Left colon (tissue), 2 donors: ENCODE measurements around the gene IKBKG. TPM values are rescaled to one million over a fixed set of nuclear protein-coding genes. Genes with fewer than 3 reads are reported as not detected.
"Not testable (repeated sequence)": the region's sequence is repeated elsewhere in the genome, so short reads cannot be mapped to it uniquely, and the experiment has no call there.

ENCODE experiments used
- ATAC-seq: fragments of 200-7000 bp; cut with Tn5 transposase; one replicate; pipeline ENCODE4 v1.9.1; 2020; ENCODE audit warnings: mild to moderate bottlenecking, moderate library complexity
- DNase-seq, 2 donors: peaks; one replicate each; pipeline ENCODE4 v3.0.0-alpha.2; 2020
- intact Hi-C, 2 donors: fragments of 100-400 bp; cut with DNase I in 1 of 2; cut with micrococcal nuclease in 1 of 2; formaldehyde crosslinking; loops; one replicate each; pipeline versions ENCODE4 v1.11.2 to v1.14.0; 2022; cut with DNase I, micrococcal nuclease
- total RNA-seq, 2 donors: library from RNA; stranded (reverse); fragmentation: NEBNext Ultra II Directional; extraction: Animal tissue kit (Norgen Biotek cat#: 25700); gene quantifications; one replicate each; pipeline ENCODE4 v1.2.1, GENCODE V29; 2021
- donor health status: DM: no; HTN: no; CAD: no.
- donor health status: DM: yes; HTN: yes; CAD: no.

Gene IKBKG
- total RNA-seq, 2 donors from 2014 or later: 26.5 to 29.1 TPM

DNA sequence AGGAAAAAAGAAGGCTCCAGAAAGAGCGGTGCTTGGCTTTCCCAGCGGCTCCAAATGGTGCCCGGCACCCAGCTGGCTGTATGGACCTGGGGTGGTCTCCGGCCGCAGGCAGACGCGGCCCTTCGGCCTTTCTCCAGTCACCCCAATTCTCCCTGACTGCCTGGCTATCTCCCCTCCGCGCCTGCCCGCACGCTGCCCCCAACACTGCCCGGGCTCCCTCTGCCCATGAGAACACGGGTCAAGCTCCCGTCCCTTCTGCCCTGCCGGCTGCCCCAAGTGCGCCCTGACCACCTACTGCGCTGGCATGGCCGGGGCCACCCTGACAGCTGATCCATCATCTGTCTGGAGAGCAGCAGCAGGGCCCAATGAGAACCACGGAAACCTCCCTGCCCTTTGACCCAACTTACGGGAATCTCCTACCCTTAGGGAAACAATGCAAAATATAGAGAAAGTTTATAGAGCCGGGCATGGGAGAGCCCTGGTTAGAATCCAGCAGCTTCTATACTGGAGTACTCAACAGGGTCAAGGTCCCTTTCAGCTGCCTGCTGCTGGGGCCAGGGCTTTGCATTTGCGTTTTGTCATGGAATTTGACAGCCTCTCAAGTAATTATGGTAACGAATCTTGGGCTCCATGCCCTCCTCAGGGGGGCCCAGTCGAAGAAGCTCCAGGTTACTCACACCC, 30.2 kb upstream of the IKBKG start:
- intact Hi-C loops: no loop called here
- peak; percentile 40 to 64 for DNase-seq
- ATAC-seq: peak; percentile 46

- ATAC-seq (no peak), DNase-seq (no peak)
- intact Hi-C loops: no loop called here
Measured at GRCh38 chrX:154519389-154519788, 28.0 kb upstream of the IKBKG start.

- no peak for ATAC-seq
- intact Hi-C loops: no loop called here
Measured at GRCh38 chrX:154525606-154526490, 21.6 kb upstream of the IKBKG start.

DNA sequence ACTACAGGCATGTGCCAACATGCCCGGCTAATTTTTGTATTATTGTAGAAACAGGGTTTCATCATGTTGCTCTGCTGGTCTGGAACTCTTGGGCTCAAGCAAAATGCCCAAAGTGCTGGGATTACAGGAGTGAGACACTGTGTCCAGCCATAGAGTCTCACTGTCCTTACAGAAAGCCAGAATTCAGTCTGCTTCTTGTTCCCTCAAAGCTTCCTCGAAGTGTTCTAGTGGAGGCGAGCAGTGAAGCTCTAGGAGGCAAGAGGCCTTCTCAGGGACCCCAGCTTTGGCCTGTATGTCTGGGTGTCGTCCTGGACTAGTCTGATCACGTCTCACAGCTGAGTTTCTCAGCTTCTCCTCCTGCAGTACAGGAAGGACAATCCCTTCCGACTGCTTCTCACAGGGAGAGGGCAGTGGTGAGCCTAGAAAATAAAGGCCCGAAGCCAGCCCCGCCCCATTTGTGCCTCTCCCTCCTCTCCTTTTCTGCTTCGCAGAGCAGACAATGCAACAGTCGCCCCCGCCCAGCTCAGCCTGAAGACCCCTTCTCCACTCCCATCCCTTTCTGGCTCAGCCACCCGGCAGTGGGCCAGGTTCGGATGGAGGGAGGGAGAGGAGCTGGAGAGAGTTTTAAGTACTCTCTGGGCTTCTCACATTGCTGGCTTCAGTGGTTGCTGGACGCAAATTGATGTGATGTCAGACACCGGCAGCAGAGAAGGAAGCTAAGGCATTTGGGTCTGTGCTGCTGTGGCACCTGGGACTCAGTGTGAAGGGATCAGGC, 20.3 kb upstream of the IKBKG start:
- peak; percentile 87 for ATAC-seq
- intact Hi-C loops: no loop called here
- peak; percentile 81 to 86 for DNase-seq

More at GRCh38 chrX:154525606-154526490, 21.6 kb upstream of the IKBKG start:
- no peak for DNase-seq

- DNase-seq: no peak
- intact Hi-C loops: no loop called here
- ATAC-seq: no peak
Measured at GRCh38 chrX:154529206-154529612, 18.2 kb upstream of the IKBKG start.

DNA sequence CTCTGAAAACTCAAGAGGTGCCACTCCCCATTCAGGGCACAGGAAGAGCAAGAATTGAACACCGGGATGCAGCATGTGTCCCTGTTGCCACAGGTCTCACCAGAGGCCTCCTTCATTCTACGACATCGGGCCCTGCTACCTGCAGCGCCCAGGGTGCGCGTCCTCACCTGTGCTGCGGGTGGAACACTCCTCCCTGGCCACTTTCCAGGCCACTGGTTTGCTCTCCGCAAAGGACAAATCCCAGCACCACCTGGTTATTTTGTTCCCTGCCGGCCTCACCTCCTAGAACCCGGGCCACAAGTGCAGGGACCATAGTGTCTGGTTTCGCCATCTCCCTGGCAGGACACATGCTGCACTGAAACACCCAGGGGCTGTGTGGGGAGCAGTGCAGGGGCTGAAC, 17.1 kb upstream of the IKBKG start:
- intact Hi-C loops: no loop called here
- ATAC-seq: no peak
- no peak for DNase-seq

GRCh38 chrX:154531626-154532025, 15.8 kb upstream of the IKBKG start:
- DNase-seq (no peak), ATAC-seq (no peak)
- intact Hi-C loops: no loop called here

GRCh38 chrX:154532690-154533089, 14.7 kb upstream of the IKBKG start:
- intact Hi-C loops: no loop called here
- DNase-seq (no peak), ATAC-seq (no peak)

DNA sequence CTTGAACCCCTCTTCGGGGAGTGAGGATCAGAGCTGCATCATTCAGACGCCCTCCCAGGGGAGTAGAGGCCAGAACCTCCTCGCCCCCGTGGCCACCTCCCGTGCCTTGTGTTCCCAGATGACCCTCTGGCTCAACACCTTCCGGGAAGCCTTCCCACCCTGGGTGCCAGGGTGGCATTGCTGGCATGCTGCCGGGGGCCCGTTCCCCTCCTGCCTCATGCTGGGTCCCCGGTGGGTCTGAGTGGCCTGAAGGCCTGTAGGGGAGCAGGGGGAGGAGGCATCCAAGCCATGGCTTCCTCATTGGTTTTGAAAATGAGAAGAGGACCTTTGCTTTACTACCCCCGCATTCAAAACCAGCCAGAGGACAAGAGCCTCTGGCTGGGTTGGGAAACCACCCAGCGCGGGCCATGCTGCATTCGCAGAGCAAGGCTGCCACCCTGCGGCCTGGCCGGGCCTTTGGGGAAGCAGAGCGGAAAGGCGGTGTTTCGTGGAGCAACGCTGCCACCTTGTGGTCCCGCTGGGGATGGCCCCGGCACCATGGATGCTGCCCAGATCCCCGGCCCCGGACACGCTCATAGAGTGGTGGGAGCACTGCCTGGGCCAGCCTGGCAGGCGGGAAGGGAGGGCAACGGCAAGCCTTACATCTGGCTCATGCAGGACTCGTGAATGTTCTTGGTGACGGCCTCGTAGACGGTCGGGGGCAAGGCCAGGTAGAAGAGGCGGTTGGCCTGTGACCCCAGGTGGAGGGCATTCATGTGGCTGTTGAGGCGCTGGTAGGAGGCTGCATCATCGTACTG, 12.7 kb upstream of the IKBKG start:
- peak; percentile 95 for ATAC-seq
- peak; percentile 82 to 93 for DNase-seq
- intact Hi-C loops: no loop called here

- DNase-seq: no peak
- intact Hi-C loops: no loop called here
- no peak for ATAC-seq
Measured at GRCh38 chrX:154535892-154536291, 11.5 kb upstream of the IKBKG start.

DNA sequence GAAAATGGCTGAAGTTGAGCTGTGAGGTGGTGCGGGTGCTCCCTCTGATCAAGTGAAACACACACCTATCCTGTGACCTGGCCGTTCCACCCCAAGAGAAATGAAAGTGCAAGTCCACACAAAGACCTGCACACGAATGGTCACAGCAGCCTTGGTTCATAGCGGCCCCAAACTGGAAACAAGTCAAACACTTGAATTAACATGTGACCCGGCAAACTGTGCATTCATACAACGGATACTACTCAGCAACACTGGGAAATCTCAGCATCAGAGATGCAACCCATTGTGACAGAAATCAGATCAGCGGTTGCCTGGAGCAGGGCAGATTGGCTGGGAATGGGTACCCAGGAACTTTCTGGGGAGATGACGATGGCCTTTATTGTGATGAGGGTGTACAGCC, 8.3 kb upstream of the IKBKG start:
- intact Hi-C loops: no loop called here
- no peak for DNase-seq
- ATAC-seq: no peak

GRCh38 chrX:154540365-154540764, 7.1 kb upstream of the IKBKG start:
- intact Hi-C loops, DNase-seq, ATAC-seq: not testable (repeated sequence)

GRCh38 chrX:154540897-154541535, 6.4 kb upstream of the IKBKG start:
- no peak for ATAC-seq

GRCh38 chrX:154541589-154541895, 5.9 kb upstream of the IKBKG start:
- intact Hi-C loops: no loop called here
- ATAC-seq (no peak), DNase-seq (no peak)

More at GRCh38 chrX:154540897-154541535, 6.4 kb upstream of the IKBKG start:
- intact Hi-C loops: no loop called here
- no peak for DNase-seq

GRCh38 chrX:154541896-154542722, 5.3 kb upstream of the IKBKG start:
- no peak for ATAC-seq
- peak in 1 of 2 donors; percentile 50 for DNase-seq
- intact Hi-C loops: no loop called here

DNA sequence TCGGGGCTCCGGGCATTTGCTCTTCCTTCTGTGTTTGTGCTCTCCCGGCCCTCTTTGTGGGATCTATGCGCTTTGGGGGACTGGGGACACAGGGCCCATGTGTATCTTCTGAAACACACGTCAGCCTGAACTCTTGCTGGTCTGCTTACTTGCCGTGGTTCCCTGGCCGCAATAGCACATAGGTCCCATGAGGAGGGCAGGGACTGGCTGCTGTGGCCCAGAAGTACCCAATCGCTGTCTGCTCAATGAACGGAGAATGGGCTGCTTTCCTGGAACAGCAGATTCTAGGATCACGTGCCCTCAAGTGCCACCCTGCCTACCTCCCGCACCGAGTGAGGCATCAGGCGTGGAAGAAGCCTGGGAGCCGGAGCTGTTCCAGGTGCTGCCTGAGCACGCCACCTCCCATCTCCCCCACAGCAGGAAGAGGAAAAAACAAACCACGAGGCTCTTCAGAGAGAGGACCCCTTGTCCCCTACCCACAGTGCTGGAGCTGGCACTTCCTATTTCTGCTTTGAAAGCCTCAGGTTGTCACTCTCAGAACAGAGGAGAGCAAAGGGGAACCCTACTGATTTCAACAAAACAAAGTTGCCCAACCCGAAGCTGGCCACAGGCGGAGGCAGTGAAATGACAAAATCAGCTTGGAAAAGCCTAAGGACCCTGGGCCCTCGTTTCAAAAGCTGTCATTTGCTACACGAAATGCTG, 4.5 kb upstream of the IKBKG start:
- ATAC-seq (no peak), DNase-seq (no peak)
- intact Hi-C loops: no loop called here

DNA sequence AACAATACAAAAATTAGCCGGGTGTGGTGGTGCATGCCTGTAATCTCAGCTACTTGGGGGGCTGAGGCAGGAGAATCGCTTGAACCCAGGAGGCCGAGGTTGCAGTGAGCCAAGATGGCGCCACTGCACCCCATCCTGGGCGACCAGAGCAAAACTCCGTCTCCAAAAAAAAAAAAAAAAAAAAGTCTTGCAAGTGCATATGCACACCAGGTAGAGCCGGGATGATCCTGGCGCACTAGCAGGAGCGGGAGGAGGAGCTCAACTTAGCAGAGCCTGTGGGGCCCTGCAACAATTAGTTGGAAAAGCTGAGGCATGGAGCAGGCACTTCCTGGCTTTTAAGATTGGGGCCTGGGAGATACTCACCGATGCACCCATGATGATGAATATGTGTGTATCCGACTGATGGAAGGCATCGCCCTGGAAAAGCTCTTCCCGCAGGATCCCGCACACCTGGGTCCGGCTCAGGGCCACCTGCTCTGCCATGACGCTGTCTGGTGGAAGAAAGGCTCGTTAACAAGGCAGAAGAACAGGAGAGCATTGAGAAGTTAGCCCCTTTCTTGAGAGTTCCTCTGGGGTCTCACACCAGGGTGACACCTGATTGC, 1.6 kb upstream of the IKBKG start:
- intact Hi-C loops: no loop called here
- no peak for DNase-seq
- no peak for ATAC-seq
